Fibroblast of skin of abdomen (primary cell): ENCODE data around the gene TOX4.
"Not testable (repeated sequence)": the region's sequence is repeated elsewhere in the genome, so short reads cannot be mapped to it uniquely, and the experiment has no call there.

Experiments
- DNase-seq: peaks from one replicate; pipeline ENCODE4 v3.0.0-alpha.2; 2013

TOX4 gene

GRCh38 chr14:21535545-21536417 is 58.8 kb downstream of the TOX4 start:
- no peak for DNase-seq

- no peak for DNase-seq
These were observed 59.6 kb downstream of the TOX4 start for GRCh38 chr14:21536418-21537089.

DNA sequence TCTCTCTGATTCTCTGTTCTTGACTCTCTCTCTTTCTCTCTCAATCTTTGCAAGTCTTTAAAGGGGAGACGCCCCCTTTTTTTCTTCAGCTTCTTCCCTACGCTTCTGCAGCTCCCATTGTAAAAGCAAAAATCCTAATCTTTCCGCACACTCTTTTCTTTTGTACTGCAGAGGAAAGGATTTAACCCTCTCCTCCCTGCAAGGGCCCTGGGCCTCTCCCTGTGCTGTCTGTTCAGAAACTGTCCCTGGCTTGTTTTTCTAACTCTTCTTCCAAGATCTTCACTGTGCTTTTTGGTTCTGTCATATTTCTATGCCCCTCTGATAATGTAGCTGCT is 60.1 kb downstream of the TOX4 start:
- DNase-seq = no peak

DNA sequence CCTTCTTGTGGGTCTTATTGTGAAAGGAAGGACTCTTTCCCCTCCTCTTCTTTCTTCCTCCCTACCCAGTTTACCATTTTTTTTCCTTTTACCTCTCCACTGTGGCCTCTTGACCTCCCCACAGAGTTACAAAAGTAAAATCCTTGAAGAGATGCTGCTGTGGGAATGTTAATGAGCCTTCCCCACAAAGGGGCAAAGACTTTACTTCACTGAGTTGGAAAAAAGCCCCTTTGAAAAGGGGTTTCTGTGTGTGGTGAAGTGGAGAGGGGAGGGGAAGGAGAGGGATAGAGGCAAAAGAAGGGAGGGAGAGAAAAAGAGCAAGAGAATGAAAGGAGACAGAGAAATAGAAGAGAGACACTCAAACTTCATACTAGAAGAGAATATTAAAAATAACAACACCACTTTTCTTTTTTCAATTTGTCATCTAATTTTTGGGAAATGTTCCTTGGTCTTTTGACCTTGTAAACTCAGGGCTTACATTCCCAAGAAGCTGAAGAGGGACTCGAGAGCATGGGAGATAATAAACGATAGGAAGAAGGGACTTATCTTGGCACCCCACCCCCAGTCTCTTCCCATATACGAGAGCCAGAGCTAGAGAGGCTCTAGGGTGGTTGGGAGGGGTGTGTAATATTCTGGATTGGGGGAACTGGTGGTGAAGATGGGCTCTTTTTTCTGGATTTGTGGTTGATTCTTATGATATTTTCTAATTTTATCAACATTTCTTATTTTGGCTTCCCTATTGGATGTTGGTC is 62.4 kb downstream of the TOX4 start:
- DNase-seq = no peak

DNA sequence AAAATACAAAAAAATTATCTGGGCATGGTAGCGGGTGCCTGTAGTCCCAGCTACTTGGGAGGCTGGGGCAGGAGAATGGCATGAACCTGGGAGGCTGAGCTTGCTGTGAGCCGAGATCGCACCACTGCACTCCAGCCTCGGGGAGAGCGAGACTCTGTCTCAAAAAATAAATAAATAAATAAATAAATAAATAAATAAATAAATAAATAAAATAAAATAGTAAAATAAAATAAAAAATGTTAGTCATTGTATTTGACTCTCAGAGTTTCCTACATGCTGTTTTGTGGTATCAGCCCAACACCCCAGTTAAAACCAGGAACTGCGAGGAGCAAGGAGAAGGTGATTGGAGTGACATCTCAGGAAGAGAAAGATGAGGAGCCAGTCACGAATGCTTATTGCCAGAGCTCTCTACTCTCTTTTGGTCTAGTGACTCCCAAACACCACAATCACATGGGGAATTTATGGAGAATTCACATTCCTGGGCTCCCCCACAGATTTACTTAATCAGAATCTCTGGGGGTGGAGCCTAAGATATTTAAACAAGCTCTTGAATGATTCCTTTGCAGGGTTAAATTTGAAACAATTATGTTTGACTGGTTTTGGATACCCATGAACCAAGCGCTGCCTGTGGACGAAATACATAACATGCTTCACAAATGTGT is 64.5 kb downstream of the TOX4 start:
- no peak for DNase-seq

- no peak for DNase-seq
These were observed 66.5 kb downstream of the TOX4 start for GRCh38 chr14:21543521-21543960.

DNA sequence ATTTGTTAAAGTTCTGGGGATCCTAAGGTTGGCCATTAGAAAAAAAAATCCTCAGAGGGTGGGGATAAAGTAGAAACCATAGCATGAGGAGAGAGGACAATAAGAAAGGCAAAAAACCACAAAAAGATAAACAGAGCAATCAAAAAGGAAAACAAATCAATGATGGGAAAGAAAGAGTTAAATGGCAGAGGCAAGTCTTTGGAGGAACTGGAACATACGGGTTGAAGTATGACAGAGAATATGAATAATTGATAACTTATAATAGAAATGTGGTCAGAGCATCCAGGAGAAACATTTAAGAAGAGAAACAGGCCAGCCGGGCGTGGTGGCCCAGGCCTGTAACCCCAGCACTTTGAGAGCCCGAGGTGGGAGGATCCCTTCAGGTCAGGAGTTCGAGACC is 67.0 kb downstream of the TOX4 start:
- DNase-seq = no peak

GRCh38 chr14:21544588-21544987 is 67.6 kb downstream of the TOX4 start:
- not testable (repeated sequence) for DNase-seq
